Skeletal muscle tissue (tissue), 4 donors: ENCODE results near the gene SLC35B1. TPM values are rescaled to one million over a fixed set of nuclear protein-coding genes. Genes with fewer than 3 reads are reported as not detected.

ENCODE experiments used
- H3K27ac ChIP-seq: one replicate; pipeline ENCODE4 v1.7.0; 2013; ENCODE audit warnings: mild to moderate bottlenecking, low read depth, low read length, inconsistent platforms
- H3K27me3 ChIP-seq, 3 donors: one replicate each; pipeline ENCODE4 v1.7.0; 2013; ENCODE audit warnings: low read length in 3 of 3; ENCODE audit not compliant: control insufficient read depth in 3 of 3, insufficient read depth in 3 of 3
- H3K36me3 ChIP-seq, 3 donors: one replicate each; pipeline ENCODE4 v1.7.0; 2013; ENCODE audit warnings: low read length in 3 of 3; ENCODE audit not compliant: control insufficient read depth in 3 of 3, insufficient read depth in 3 of 3
- H3K4me1 ChIP-seq, 3 donors: one replicate each; pipeline ENCODE4 v1.7.0; 2013; ENCODE audit warnings: low read length in 3 of 3, mild to moderate bottlenecking in 3 of 3; ENCODE audit not compliant: control insufficient read depth in 3 of 3, insufficient read depth in 3 of 3
- H3K4me3 ChIP-seq, 3 donors: one replicate each; pipeline ENCODE4 v1.7.0; 2013; ENCODE audit warnings: low read length in 3 of 3
- H3K9ac ChIP-seq, 3 donors: one replicate each; pipeline ENCODE4 v1.7.0; 2013; ENCODE audit warnings: low read length in 3 of 3, mild to moderate bottlenecking in 3 of 3, moderate library complexity in 2 of 3, low read depth in 1 of 3
- H3K9me3 ChIP-seq, 3 donors: one replicate each; pipeline ENCODE4 v1.7.0; 2013; ENCODE audit warnings: low read length in 3 of 3; ENCODE audit not compliant: control insufficient read depth in 3 of 3
- total RNA-seq: library from RNA; depleted of rRNA; stranded (reverse); fragments of >200 nt; gene quantifications from one replicate; pipeline ENCODE4 v1.2.3, GENCODE V29; 2014
- donor health status: Osteomylitis.

Gene SLC35B1
- total RNA-seq, 1 donor from 2014 or later, result 48.0 TPM

- peak overlapping the region; percentile 40 to 65 (median 64) for H3K9ac ChIP-seq
- peak overlapping the region; percentile 31 to 38 (median 38) for H3K4me3 ChIP-seq
- H3K4me1 ChIP-seq, result peaks cover 20 to 28% (median 22%) of the 10 kb centered on the region in 3 donors
These were observed 16.6 kb downstream of the SLC35B1 start for GRCh38 chr17:49691086-49691676.

GRCh38 chr17:49690256-49690655 is 17.5 kb downstream of the SLC35B1 start:
- Histone ChIP-seq H3K4me3 (no peak overlapping the region), H3K9me3 (no peaks in the 10 kb centered on the region), H3K27ac (no peak overlapping the region), H3K36me3 (no peaks in the 10 kb centered on the region), H3K27me3 (no peaks in the 10 kb centered on the region), H3K9ac (no peak overlapping the region), H3K4me1 (peaks cover 19 to 26% (median 20%) of the 10 kb centered on the region in 3 donors)

More at GRCh38 chr17:49691086-49691676, 16.6 kb downstream of the SLC35B1 start:
- no peaks in the 10 kb centered on the region for H3K9me3 ChIP-seq
- no peaks in the 10 kb centered on the region for H3K27me3 ChIP-seq
- peak overlapping the region; percentile 85 for H3K27ac ChIP-seq
- no peaks in the 10 kb centered on the region for H3K36me3 ChIP-seq

GRCh38 chr17:49688848-49689247 is 18.9 kb downstream of the SLC35B1 start:
- Histone ChIP-seq H3K27ac (no peak overlapping the region), H3K27me3 (peaks cover 0 to 2% (median 0%) of the 10 kb centered on the region in 3 donors), H3K4me1 (peaks cover 14 to 22% (median 15%) of the 10 kb centered on the region in 3 donors), H3K9ac (no peak overlapping the region), H3K36me3 (no peaks in the 10 kb centered on the region), H3K9me3 (no peaks in the 10 kb centered on the region), H3K4me3 (no peak overlapping the region)

GRCh38 chr17:49687878-49688491 is 19.8 kb downstream of the SLC35B1 start:
- Histone ChIP-seq H3K9me3 (no peaks in the 10 kb centered on the region), H3K36me3 (no peaks in the 10 kb centered on the region), H3K9ac (no peak overlapping the region), H3K27me3 (peaks cover 0 to 2% (median 0%) of the 10 kb centered on the region in 3 donors), H3K4me3 (no peak overlapping the region), H3K4me1 (peaks cover 14 to 22% (median 15%) of the 10 kb centered on the region in 3 donors), H3K27ac (peak overlapping the region; percentile 60)

- Histone ChIP-seq H3K36me3 (no peaks in the 10 kb centered on the region), H3K9me3 (no peaks in the 10 kb centered on the region), H3K27me3 (peaks cover 0 to 2% (median 0%) of the 10 kb centered on the region in 3 donors), H3K4me1 (peaks cover 7 to 9% (median 8%) of the 10 kb centered on the region in 3 donors), H3K27ac (no peak overlapping the region), H3K4me3 (no peak overlapping the region), H3K9ac (no peak overlapping the region)
These were observed 26.4 kb downstream of the SLC35B1 start for GRCh38 chr17:49681106-49681979.

GRCh38 chr17:49680314-49680713 is 27.4 kb downstream of the SLC35B1 start:
- no peak overlapping the region for H3K4me3 ChIP-seq
- peaks cover 17 to 18% (median 17%) of the 10 kb centered on the region in 3 donors for H3K4me1 ChIP-seq
- H3K27ac ChIP-seq, result no peak overlapping the region

GRCh38 chr17:49677933-49678847 is 29.6 kb downstream of the SLC35B1 start, which contains the start of gene SPOP:
Gene SPOP (minus strand): TSS chr17:49678097. CDS start chr17:49622810, 55,287 bp downstream.
- Histone ChIP-seq H3K9me3 (no peaks in the 10 kb centered on the region), H3K27ac (peak within 1 kb of the TSS; percentile 100), H3K4me1 (peaks cover 22 to 28% (median 24%) of the 10 kb centered on the region in 3 donors), H3K9ac (peak within 1 kb of the TSS; percentile 63 to 91 (median 84)), H3K4me3 (peak within 1 kb of the TSS; percentile 78 to 86 (median 79)), H3K27me3 (no peaks in the 10 kb centered on the region), H3K36me3 (peaks cover 0 to 10% (median 2%) of the 10 kb centered on the region in 3 donors)

More at GRCh38 chr17:49680314-49680713, 27.4 kb downstream of the SLC35B1 start:
- Histone ChIP-seq H3K9ac (no peak overlapping the region), H3K9me3 (no peaks in the 10 kb centered on the region), H3K36me3 (peaks cover 0 to under 1% (median 0%) of the 10 kb centered on the region in 3 donors), H3K27me3 (peaks cover 0 to 2% (median 0%) of the 10 kb centered on the region in 3 donors)

- Histone ChIP-seq H3K4me3 (peak overlapping the region; percentile 78 to 86 (median 79)), H3K9me3 (no peaks in the 10 kb centered on the region), H3K4me1 (peaks cover 22 to 28% (median 24%) of the 10 kb centered on the region in 3 donors), H3K27ac (peak overlapping the region; percentile 100), H3K9ac (peak overlapping the region; percentile 63 to 91 (median 84)), H3K27me3 (no peaks in the 10 kb centered on the region), H3K36me3 (peaks cover 0 to 10% (median 2%) of the 10 kb centered on the region in 3 donors)
These were observed 30.4 kb downstream of the SLC35B1 start for GRCh38 chr17:49677134-49677932.
